G401 (cell line): ENCODE data around the gene SERGEF. TPM values are rescaled to one million over a fixed set of nuclear protein-coding genes. Genes with fewer than 3 reads are reported as not detected.

ENCODE experiments used
- DNase-seq: peaks from one replicate; pipeline ENCODE4 v3.0.0-alpha.2; 2015; ENCODE audit warnings: low spot score
- in situ Hi-C: cut with HindIII; loops from 2 replicates; pipeline ENCODE4 v1.10.0; 2016; ENCODE audit warnings: low sequenced_read_pairs, mixed read lengths
- total RNA-seq: library from RNA; depleted of rRNA; stranded (reverse); fragments of >200 nt; shearing (Covaris generic); gene quantifications from 2 replicates; pipeline ENCODE4 v1.2.3, GENCODE V29; 2014

Gene SERGEF
- total RNA-seq, 1 experiment from 2014 or later = 28.2 TPM

DNA sequence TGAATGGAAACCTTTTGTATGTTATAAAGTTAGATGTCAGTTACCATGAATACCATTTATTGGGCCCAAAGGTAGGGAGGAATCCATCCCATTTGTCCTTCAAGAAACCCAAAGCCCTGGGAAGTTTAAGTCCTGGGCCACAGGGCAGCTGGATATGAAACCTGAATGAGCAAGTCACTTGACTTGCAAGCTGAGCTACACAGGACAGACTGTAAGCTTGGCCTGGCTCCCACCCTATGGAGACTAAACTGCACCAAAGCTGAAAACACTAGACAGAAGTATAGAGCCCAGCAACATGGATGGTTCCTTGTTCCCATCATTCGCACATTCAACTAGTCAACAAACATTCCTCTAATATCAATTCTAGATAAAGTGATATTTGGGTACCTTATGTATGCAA lies 207.0 kb downstream of the SERGEF start:
- DNase-seq = peak; percentile 51
- in situ Hi-C loops = no loop called here

DNA sequence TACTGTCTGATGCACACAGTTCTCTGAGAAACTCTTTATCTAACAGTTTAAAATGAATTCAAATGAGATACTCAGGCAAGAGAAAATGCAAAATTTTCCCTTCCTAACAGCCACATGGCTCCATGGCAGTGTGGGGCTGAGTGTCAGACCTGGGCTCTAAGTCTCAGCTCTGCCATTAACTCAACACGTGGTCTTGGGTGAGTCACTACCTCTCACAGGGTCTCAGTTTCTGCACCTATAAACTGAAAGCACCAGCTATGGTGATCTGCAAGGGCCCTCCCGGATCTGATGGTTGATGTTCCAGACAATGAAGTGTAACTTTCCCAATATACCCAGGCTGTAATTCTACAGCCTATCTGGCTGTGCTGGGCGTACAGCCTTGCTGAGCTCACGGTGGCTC lies 207.8 kb downstream of the SERGEF start:
- in situ Hi-C loops = no loop called here
- DNase-seq = no peak

DNA sequence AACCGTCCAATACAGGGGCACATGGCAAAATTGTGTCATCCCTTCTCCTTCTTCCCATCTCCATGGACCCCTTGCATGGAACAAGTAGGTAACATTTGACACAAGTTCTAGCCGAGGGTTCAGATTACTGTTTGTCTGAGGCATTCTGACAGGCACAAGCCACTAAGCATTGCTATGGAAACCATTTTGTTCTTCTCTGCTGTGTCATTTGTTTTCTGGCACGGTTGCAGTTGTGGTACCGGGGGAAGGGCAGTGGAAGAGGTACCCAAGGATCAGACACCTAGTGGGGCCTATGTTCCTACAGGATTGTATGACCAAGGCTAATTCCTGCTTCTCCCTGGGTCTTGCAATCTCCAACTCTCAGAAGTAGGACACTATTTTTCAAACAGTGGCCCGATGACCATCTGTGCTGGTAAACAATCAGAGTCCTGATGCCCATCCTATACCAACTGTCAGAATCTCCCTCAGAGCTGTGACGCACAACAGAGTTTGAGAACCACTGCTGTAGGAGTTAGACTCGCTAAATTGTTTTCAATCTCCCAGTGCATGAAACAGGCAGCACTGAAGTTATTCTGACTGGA lies 209.0 kb downstream of the SERGEF start:
- in situ Hi-C loops = no loop called here
- peak; percentile 86 for DNase-seq

DNA sequence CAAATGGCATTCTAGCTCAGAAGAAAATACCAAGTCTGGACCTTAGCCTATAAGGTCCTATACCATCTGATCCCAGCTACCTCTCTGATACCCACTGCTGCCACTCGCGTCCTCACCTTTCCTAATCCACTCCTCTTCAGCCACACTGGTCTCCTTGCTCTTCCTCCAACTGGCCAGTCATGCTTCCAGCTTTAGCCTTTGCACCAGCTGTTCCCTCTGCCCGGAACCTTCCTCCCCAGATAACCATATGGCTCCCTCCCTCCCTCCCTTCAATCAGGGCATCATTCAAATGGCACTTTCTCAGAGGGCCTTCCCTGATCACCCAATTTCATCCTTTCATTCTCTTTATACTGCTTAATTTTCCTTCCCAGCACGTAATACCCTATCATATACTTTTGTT lies 210.4 kb downstream of the SERGEF start:
- peak; percentile 82 for DNase-seq
- in situ Hi-C loops = no loop called here

DNA sequence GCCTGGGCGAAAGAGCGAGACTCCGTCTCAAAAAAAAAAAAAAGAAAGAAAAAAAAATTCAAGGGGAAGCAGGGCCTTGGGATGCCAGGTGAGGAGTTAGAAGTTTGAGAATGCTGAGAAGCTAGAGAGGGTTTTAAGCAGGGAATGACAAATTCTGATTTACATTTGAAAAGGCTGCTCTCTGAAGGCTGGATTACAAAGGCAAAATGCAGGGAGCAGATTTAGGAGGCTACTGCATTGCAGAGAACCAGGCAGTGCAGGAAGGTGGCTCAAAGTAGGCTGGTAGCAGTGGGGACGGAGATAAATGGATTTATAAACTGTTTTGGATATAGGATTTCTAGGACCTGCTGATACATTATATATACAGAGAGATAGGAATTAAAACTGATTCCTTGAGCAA lies 211.7 kb downstream of the SERGEF start:
- no peak for DNase-seq
- in situ Hi-C loops = no loop called here

DNA sequence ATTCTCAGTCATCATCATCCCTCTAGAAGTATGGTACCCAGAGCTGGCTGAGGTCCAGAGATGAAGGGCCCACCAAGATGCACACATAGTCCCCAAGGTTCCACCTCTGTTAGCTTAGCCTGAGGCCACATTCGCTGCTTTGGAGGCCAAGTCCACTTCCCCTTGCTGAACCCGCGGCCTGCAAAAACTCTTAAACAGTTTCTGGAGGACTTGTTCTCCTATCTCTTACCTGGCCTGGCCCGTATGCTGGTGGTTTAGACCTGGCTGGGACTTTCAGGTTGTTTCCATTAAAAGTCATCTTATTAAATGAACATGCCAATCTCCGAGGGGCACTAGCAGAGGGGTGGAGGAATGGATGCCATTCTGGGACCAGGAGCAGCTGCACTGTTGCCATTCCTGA lies 213.7 kb downstream of the SERGEF start:
- DNase-seq = no peak
- in situ Hi-C loops = no loop called here

DNA sequence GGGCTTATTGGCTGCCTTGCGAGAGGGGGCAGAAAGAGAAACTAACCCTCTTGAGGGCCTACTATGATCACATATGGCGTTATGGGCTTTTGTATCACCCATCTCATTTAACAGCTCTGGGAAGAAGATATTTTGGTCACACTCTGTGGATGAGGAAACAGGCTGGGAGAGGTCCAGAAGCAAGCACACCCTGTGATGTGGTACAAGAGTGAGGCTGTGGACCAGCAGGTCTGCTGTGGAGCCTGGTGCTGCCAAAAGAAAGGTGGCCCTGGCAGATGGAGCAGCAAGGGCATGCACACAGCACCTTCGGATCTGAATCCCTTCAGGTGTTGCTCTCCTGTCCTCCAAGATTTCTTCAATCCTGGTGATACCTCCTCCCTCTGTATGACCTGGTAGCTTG lies 214.1 kb downstream of the SERGEF start:
- peak; percentile 84 for DNase-seq
- in situ Hi-C loops = no loop called here

DNA sequence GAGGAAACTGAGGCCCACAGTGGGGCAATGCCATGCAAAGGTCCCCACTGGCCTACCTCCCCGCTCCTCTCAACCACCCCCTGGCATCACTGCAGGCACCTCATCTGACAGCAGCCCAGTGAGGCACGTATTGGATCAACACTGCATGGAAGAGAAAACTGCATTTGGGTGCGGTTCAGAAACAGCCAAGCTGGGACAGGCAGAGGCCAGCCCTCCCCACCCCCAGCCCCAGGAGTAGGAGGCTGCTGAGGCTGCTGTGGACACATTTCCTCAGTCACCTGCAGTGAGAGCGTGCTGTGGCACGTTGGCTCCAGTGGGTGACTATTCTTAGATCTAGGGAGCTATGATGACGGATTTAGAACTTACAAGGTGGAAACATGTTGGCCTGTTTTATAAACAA lies 214.6 kb downstream of the SERGEF start:
- in situ Hi-C loops = no loop called here

DNA sequence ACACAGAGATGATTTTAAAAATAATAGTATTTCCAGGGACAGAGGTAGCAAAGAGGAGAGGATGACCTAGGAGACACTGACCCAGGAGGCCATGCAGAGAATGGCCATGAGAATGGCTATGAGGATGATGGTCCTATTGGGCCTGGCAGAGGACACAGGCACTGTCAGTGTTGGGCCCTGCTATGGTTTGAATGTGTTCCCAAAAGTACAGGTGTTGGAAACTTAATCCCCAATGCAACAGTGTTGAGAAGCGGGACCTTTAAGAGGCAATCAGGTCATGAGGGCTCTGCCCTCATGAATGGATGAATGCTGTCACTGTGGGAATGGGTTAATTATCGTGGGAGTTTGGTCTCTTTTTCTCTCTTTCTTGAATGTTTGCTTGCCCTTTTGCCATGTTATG lies 216.7 kb downstream of the SERGEF start:
- in situ Hi-C loops = no loop called here
- DNase-seq = no peak

More for the DNA sequence above, 214.6 kb downstream of the SERGEF start:
- DNase-seq = no peak

DNA sequence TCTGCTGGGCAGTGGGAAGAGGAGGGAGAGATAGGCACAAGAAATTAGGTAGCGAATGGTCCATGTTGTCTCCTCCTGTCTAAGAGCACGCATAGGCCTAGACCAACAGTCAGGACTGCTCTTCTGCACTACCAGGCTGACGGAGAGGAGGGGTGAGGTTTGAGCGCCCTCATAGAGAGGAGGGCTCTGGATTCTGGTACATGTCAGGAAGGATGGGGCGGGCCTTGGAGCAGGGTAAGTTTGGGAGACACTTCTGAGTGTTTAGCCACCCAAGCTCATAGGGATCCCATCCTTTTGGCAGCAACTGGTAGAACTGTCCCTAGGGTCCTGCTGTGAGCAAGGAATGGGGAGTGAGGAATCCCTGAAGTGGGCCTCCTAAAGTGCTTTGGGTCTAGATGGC lies 217.9 kb downstream of the SERGEF start:
- no peak for DNase-seq
- in situ Hi-C loops = no loop called here

DNA sequence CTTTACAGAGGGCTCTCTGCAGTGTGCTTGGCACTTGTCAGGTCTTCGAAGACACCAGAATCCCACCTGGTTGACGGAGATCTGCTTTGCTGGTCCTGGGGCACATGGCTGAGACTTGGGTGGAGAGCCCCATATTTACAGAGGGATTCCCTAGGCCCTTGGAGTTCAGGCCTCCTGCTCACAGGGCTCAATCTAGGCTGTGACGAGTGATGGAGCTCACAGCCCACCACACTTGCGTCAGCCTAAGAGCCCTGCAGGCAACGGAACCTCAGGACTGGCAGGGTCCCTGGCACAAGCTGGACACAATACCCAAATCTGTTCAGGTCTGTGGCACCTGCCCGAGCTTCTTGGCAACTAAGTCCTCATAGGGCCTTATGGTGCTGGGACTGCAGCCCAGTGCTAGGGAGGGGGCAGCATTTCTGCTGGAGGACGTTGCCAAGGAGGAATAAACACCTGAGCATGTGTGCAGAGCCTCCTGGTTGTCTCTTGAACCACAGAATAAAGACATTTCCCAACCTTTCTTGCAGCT lies 219.1 kb downstream of the SERGEF start:
- in situ Hi-C loops = no loop called here
- DNase-seq = peak; percentile 99

DNA sequence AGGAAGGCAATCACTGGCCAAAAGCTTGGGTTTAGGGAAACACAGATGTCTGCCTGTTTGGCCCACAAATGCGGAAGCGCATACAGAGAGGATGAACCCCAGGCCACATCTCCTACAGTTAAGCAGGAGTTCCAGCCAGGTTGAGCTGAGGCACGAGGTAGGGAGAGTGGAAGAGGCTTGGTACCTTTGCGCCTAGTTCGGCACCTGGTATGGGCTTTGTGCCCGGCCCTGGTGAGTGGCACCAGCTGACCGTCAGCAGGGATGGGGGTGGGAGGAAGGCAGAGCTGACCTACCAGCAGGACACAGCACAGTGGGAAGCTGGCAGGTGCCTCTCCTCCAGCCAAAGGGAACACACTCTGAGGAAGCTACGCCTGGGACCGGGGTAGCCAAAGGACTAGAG lies 220.7 kb downstream of the SERGEF start:
- DNase-seq = peak; percentile 99
- in situ Hi-C loops = no loop called here

DNA sequence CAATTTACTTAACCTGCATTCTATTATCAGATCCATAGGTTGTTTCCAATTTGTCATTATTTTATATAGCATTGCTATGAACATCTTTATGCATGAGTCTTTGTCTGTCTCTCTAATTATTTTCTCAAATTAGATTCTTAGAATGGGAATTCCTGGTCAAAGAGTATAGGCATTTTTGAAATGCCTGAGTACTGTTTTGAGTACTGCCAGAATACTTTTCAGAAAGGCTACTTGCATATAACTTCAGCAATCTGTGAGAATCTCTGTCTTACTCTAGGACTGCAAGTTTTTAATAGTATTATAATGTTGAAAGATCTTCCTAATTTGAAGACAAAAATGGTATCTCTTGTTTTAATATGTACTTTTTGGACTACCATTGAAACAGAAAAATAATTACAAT lies 221.7 kb downstream of the SERGEF start:
- DNase-seq = no peak
- in situ Hi-C loops = no loop called here

DNA sequence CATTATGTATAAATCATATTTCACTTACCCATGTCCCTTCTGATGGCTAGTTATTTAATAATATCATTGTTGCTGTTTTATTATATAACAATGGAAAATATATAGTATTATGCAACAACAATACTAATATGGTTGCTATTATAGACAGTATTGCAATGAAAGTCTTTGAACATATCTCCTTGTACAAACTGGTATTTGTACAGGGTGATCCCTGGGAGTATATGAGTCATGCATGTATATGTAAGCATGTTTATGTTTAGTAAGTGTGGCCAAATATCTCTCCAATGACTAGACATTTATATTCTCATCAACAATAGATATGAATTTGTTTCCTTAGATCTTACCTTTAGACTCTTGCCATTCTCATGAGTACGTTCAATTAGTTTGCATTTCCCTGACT lies 222.4 kb downstream of the SERGEF start:
- in situ Hi-C loops = no loop called here
- DNase-seq = no peak

DNA sequence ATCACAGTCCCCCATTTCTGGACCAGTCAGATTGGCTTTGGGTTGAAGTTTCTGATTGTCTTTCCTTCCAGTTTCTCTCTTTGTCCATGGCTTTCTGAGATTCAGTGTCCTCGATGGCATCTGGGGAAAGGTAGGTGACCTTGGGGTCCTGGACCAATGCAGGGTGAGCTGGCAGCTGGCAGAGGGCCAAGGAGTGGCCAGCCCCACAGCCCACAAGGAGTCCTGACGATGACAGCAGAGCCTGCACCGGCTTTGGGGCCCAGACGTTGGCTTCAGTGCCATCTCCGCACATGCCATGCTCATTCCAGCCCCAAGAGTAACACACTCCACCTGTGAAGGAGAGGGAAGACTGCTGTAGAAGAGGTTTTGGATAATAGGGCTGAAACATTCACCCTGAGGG lies 224.8 kb downstream of the SERGEF start:
- no peak for DNase-seq
- in situ Hi-C loops = no loop called here

DNA sequence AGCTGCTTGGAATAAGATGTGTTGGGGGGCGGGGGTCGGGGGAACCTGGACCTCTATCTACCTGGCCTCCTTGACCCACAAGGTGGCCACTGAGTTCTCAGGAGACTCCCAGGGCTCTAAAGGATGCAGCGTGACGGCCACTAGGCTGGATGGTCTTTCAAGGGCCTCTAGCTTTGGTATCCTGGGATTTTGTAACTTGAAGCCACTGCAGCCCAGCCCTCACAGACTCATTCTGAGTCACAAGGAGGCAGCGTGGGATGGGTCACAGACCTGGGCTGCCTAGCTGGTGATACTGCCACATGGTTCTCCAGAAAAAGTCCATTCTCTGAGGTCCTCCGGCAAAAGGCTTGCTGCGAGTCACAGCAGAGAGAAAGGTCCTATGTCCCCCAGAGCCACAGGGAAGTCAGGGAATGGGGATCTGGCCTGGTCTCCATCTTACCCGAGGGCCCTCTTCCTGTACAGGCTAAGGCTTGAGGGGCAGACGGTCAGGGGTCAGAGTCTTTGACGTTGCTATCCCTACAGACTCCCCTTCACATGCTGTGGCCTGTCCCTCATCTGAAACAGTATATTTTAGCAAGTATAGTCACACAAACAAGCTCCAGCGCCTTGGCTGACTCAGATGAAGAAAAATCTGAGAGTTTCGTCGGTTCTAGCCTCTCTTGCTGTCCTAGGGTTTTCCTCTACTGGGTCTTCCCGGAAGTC lies 225.9 kb downstream of the SERGEF start:
- in situ Hi-C loops = no loop called here
- DNase-seq = no peak

DNA sequence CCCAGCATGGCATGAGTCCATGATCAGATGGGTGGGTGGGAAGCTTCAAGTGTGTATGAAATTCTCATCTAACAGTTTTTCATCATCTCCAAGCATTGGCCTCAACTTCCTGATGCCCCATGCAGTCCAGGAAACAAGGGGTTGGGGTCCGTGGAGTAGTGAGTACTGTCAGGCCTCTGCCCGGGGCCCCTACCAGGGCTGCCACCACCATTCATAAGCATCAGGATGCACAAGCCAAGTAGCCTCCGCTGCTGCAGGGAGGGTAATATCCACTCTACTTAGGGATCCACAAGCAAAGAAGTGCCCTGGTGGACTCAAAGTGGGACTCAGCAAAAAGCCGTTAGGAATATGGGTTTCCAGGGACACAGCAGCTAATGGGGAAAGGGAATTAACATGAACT lies 229.0 kb downstream of the SERGEF start:
- no peak for DNase-seq
- in situ Hi-C loops = no loop called here

DNA sequence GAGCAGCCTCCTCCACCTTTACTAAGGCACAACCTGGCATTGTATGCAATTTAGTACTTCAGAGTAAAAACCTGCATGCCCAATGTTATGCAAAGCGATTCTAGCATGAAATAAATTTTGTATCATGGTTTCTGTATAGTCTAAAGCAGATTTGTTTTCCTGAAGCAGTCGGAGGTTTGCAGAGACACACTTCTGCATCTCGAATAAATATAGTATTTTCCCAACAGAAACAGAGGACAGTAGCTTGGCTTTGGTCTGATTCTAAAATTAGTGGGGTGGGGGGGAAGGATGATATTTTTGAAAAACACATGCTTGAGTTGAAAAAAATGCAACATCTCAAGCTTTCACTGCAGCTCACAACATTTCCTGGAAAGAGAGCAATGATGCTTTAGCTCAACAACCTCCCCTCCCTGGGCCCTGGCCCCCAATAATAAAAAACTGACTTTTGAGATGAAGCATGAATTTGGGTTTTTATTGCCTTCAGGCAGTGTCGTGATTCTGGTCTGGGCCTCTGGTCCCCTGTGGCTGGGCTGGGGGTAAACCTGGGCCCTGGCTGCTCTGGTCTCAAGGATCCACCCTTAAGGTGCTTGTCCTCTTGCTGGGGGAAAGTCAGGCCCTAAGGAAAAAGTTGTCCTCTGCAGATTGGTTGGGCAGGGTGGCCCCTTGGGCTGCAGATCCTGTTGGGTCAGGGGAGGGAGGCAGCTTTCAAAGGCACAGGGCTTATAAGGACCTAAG lies 230.1 kb downstream of the SERGEF start:
- DNase-seq = no peak
- in situ Hi-C loops = no loop called here

DNA sequence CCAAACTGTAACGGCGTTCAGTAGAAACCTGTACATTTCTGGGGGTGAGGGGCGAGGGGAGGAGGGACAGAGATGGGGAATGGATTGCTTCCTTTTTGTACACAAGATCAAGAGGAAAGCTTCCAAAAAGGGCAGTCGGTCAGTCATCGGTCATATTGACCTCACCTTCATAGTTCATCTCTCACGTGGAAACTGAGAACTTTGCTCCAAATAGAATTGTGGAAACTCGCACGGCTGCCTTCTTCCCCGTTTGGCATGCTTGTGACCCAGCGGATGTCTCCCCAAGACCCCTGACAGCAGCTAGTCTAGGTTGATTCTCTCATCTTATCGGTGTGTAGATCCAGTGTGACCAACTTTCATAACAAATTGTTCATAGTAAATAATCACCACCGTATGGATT lies 230.7 kb downstream of the SERGEF start:
- in situ Hi-C loops = no loop called here
- no peak for DNase-seq

DNA sequence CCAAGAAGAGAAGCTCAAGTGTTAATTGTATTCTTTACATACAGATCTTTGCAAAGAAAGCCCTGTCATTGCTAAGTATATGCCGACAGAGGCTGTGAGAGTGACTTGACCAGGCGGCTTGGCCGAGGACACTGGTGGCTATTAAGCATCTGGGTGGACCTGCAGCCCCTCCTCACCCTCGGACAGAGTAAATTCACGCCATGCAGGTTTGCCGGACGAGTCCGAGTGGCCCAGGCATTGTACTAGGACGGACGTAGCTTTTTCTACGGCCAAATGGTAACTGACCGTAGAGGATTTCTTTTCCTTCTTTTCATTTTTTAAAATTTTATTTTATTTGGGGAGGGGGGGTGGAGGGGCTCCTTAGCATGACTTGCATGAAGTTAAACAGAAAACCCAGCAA lies 231.2 kb downstream of the SERGEF start:
- in situ Hi-C loops = no loop called here
- DNase-seq = no peak
